ENCODE measurements around the gene CELA3B.
"Not testable (repeated sequence)": the region's sequence is repeated elsewhere in the genome, so short reads cannot be mapped to it uniquely, and the experiment has no call there.

CELA3B gene, protein sequence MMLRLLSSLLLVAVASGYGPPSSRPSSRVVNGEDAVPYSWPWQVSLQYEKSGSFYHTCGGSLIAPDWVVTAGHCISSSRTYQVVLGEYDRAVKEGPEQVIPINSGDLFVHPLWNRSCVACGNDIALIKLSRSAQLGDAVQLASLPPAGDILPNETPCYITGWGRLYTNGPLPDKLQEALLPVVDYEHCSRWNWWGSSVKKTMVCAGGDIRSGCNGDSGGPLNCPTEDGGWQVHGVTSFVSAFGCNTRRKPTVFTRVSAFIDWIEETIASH

DNA sequence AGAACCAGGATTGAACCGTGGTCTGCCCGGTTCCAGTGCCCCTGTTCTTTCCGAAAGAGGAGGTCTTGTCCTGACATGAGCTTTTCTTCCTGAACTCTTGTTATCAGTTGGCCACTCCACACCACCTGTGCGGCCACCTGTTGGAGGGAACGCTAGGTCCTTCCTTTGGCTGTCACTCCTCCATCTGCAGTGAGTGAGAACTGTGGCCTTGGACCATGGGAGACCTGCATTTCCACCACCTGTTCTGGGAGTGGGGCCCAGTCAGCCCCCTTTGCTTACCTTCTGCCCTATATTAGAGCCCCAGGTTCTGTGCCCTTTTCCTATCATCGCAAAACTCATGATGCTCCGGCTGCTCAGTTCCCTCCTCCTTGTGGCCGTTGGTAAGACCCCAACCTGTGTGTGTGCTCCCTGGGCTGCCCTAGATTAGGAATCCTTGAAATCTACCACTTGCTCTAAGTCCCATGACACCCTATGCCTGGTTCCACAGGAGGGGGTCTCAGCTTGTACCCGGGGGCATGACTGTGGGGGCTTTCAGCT is at the start of gene CELA3B:
Gene CELA3B, plus strand, starts transcription at position 320 of the 537 bp plus-strand sequence. Its CDS starts 18 bp downstream, at position 338.
- DNase-seq = not testable (repeated sequence)

DNA sequence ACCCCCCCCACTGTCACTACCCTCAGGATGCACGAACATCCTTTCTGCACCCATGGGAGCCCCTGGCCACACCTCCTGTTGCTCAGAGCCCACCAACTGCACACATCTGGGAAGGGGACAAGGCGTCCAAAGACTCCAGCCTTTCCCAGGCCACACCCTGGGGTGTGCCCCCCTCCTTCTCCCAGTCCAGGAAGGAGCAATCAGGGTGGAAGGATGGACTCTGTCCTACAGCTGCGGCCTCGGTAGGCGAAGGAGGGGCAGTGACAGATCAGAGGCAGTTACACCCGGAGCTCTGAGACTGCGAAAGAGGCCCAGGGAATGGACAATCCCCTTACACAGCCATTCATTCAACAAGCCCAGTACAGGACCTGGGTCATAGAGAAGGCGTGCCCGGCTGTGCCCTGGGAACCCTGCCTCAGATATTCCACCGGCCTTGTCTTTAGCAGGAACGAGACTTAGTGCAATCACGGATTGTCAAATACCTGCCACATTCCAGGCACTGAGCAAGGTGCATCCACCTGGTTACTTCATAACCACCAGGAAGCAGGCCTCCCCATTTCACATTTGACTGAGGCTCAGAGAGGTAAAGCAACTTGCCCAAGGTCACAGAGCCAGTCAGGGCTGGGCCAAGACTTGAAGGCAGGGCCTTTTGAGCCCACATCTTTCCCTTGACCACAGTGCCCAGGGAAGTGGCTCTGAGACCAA is 49.1 kb upstream of the CELA3B start:
- no peak for DNase-seq

DNA sequence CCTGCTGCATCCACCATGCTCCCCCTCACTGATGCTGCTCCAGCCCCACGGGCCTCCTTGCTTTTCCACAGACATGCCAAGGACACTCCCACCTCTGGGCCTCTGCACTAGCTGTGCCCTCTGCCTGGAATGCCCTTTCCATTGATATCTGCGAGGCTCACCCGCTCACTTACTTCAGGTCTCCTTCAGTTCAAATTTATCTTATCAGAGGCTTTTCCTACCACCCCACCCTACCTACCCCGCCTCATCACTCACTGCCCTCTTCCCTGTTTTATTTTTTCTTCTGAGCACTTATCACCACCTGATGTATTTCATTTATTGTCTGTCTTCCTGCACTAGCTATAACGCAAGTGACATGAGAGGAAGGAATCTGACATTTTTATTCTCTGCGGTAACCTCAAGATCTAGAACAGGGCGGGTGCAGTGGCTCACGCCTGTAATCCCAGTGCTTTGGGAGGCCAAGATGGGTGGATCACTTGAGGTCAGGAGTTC is 46.7 kb upstream of the CELA3B start:
- DNase-seq = no peak

DNA sequence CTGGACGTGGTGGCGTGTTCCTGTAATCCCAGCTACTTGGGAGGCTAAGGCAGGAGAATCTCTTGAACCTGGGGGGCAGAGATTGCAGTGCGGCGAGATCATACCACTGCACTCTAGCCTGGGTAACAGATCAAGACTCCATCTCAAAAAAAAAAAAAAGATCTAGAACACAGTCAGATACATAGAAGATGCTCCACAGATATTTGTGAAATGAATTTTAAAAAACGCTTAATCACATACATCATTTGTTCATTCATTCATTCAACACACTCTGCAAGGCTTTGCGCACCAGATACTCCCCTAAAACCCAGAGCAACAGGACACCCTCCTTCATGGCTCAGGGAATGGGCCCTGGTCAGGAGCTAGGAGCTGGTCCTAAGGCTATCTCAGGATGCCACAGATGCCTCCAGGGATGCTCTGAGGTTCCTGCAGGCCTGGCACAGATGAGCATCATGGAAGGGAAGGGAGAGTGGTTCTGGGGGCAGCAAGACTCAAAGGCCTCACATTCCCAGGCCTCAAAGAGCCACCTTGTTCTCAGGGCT is 46.1 kb upstream of the CELA3B start:
- DNase-seq = no peak

DNA sequence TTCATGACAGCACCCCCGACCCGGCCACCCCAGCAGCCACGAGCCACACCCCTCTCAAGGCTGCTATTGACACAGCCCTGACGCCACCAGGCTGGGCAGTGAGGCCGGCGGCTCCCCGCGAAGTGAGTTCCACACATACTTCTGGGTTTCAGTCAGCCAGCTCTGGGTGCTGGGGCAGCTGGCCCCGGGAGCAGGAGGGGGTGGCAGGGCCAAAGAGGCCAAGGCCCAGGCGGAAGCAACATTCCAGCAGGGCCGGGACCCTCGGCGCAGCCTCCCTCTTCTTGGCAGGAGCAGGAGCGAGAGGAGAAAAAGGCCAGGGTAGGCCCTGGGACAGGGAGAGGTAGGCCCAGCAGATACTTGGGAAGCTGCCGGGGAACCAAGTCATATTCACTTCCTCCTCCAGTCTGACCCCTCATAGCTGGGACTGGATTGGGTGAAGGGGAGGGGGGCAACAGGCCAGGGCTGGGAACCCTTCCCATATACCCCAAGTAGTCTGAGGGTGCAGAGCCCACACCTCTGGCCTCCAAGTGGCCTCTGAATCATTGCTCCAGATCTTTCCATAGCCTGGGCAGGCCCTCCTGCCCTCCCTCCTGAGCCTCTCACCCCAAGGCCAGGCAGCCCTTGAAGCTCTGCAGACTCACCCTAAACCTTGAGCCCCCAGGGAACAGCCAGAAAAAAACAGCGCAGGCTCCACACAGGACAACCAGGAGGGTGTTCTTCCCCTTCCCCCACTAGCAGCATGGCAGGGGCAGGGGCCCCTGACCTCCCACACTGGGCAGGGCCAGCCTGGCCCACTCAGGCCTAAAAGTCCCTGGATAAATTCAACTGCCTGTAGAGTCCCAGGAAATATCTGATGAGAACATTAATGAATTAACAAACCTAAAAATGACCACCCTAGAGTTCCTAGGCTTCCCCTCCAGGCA is 45.4 kb upstream of the CELA3B start:
- DNase-seq = peak; percentile 88

DNA sequence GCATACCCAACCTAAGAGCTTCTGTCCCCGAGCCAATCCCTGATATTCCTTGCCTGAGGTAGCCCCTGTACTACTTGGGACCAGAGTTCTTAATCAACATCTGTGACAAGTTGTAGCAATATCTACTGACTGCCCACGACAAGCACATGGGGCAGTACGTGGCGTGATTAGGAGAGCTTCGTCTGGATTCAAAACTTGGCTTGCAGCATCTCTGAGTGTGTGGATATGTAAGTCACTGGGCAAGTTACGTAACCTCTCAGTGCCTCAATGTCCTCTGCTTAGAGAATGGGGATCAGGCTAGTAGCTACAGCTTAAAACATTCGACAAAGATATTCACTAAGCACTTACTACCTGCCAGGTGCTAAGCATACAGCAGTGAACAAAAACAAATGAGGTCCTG is 44.7 kb upstream of the CELA3B start:
- peak; percentile 62 for DNase-seq

DNA sequence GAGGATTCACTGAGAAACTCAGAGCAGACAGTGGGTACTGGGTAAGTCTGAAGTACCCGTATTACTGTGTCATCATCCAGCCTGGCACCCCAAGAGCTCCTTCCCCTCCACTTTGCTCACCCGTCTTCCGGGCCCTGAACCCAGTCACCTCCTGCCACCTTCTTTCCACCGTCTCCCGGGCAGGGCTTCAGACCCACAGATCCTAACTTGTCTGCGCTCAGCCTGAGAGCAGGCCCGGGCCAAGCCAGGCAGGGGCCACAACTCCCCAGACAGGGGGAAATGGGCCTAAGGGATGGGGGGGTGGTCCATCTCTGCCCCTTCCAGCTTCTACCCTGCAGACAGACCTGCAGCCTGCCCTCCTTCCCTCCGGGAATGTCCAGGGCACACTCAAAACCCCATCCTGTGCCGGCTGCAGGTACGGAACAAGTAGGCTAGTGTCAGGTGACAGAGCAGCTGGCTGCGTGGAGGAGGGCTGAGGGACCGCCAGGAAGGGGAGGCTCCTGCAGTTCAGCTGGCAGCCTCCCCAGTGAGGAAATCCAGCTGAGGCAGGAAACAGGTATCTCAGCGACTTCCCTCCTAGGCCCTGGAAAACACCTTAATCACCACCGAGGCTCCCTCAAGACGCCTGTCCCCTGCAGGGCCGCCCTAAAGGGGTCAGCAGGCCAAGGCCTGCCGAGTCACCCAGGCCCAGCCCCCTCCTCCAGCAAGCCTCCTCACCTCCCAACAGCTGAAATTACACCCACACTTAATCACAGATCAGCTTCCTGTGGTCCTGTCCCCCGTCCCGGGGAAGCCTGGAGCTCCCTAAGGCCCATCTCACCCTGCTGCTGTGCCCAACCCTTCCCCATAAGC is 43.2 kb upstream of the CELA3B start:
- DNase-seq = no peak

DNA sequence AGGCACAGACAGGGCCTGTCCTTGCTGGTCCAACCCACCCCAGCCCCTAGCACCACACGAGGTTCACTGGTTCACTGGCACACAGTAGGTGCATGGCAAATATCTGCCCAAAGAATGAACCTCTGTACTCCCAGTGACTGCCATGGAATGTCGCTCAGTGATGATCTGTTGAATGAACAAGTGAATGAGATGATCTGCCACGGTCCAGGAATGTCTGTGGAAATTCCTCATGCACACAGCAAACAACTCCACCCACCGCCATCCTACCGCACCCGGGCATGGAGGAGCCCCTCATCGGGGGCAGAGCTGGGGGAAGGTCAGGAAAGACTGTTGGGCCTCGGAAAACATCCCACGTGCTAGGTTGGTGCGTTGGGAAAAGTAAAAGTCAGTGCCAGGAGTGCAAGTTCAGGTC is 41.4 kb upstream of the CELA3B start:
- no peak for DNase-seq

DNA sequence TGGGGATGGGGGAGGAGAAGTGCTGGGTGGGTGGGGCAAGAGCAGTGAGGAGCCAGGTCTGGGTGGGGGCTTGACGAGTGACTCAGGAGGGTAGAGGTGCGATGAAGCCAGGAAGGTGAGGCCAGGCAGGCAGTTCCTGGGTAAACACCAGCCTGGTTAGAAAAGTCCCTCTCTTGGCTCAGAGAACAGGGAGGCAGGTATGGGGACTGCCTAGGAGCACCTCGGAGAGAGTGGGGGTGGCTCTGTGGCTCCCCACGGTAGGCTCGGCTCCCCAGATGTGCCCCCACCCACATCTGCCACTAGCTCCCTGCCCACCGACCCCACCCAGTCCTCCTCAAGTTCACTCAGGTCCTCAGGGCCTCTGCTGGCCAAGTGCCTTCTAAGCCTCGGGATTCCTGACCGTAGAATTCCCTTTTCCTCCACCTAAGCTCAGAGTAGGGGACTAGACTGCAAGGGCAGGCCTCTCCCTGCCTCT is 40.9 kb upstream of the CELA3B start:
- no peak for DNase-seq

DNA sequence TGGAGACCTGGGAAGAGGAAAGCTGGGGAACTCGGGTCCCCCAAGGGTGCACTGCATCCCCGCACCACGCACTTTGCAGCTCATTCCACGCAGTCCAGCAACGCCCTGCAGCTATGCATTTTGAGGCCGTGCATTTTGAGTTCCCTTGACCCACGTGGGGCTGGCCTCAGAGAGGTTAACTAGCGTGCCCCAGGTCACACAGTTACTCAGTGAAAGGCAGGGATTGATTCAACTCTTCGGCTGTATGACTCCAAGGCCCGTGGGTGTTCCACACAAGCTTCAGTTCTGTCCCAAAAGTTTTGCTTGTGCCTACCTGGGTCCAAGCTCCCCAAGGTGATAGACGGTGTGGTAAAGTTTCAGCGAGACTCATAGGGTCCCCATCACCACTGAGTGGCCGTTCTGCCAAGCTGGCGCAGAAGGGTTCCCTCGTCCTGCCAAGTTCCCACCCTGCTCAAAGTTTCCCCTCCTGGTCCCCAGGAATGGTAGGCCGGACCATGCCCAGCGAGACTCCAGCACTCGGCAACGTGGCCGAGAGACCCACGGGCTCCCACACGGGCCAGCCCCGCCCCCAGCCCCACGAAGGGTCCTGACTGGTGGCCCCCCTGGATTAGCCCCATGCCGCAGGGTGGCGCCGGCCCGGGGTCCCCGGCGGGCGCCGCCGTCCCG is 40.3 kb upstream of the CELA3B start:
- DNase-seq = no peak

DNA sequence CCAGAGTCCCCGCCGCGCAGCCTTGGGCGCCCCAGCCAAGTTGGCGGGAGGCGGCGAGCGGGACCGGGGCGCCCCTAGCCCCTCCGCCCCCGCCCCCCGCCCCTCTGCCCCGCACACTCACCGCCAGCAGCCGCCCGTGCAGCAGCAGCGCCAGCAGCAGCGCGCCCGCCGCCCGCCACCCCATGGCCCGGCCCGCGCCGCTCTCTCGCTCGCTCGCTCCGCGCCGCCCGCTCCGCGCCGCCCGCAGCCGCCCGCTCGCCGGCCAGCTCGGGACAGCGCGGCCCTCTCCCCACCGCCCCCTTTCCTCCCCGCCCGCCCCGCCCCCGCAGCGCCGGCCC is 39.8 kb upstream of the CELA3B start, which contains the start of gene HSPG2:
Gene HSPG2, minus strand, starts transcription at position 277 of the 338 bp plus-strand sequence. Its CDS starts 93 bp downstream, at position 184.
- DNase-seq = no peak

DNA sequence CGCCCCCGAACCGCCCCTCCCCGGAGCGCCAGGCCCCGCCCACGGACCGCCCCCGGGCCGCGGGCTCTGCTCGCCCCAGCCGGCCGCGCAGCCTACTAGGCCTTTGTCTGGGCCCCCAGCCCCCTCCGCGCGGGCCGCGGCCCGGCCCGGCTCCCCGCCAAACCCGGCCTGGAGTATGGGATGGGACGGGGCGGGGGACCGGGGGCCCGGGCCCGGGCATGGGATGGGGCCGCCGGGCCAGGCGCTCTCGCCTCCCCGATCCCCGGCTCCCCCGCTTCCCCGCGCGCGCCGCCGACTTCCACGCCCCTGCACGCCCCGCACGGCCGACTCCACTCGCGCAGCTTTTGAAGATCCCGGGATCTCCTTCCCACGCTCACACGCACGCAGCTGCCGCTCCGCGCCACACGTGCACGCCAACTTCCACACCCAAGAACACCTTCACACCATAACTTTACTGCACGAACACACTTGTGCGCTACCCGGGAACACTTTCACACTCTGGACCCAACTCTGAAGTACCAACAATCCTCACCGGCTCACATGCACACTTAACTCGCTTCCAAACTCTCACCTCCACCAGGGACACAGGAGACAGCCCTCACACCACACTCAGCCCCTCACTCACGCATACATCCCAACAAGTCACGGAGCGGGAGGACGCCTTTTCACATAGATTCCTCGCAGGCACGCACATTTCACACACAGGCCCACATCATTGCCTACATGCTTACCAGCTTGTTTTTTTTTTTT is 39.3 kb upstream of the CELA3B start:
- DNase-seq = peak; percentile 92

DNA sequence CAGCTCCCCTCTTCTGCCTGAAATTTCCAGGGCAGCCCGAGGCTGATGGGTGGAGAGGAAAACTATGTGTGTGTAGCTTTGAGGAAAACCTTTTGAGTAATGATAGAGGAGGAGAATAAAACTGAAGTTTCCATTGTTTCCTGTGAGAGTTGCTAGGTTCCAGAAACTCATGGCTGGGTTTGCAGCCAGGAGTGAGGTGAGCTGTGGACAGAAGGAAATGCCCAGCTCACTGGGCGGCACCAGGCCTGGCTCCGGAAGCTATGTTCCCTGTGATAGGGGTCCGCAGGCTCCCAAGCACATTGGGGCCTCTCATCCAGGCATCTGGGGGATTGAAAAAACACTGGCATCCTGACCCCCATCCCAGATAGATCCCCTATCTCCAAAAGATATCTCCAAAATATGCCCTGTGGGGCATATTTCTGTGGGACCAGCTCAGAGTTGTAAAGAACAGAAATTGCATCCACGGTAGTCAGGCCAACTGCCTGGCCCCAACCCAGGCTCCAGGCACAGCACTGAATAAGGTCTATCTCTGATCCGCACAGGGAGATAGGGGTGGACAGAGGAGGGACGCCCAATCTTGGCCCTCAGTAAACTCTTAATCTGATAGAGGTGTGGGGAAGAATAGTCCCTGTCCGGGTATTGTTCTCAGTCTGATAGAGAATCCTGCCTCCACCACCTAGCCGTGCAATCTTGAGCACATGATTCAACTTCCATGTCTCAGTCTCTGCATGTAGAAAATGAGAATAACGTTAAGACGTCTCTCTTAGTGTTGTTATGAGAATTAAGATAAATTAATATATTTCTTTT is 37.9 kb upstream of the CELA3B start:
- no peak for DNase-seq

DNA sequence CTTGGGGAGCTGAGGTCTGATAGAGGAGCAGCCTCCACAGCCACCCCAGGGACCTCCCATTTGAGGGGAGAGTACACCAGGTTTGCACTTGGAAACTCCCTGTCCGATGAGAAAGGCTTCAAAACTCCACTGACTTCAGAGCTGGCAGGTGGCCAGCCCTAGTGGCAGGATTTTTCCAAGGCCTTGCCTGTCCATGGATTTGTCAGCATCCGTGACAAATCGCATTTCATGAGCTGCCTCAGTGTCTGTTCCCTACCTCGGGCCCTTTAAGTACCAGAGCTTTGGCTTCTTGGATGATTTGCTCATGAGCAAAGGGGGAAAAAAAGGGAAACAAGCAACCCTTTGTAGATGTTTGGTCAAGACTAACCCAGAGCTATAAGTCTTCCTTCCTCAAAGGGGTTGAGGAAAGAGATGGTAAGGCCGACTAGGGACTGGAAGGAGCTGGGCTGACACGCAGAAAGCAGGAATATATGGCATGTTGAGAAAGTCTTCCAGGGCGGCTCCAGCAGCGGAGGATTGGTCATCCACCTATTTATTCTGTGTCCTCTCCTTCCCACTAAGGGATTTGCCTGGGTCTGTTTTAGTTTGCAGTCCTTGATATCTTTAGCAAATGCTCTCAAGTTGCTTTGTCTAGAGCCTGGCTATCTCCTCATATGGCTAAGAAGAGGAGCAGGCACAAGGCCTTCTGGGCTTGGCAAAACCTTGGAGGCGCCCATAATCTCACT is 37.0 kb upstream of the CELA3B start:
- DNase-seq = peak; percentile 98

DNA sequence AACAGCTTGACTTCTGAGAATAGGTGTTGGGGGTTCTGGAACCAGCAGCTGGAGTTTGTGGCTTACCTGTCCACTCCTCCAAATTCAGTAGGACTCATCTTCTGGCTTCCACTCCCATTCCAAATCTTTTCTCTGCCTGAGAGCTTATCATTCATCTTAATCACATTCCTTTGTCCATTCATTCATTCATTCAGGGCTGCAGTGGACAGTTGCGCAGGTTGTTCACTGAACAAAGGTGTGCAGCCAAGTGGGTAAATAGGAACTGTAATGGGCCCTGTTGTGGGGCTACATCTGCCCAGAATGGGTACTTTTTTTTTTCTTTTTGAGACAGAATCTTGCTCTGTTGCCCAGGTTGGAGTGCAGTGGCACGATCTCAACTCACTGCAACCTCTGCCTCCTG is 36.3 kb upstream of the CELA3B start:
- DNase-seq = no peak

DNA sequence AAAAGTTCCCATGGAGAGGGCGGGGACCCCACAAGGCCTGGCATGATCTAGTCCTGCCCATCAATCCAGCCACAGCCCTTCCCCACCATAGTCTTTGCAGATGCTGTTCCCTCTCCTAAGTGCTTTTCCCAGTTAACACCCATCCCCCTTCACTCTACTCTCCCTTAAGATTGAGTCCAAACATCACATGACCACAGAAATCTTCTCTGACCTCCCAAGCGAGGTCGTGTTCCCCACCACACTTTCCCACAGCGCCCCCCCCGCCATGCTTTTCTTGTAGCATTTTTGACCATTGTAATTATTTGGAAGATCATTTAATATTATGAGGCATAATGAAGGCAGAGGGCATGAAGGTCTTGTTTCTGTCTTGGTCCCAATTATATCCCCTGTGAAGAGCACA is 35.5 kb upstream of the CELA3B start:
- DNase-seq = no peak

DNA sequence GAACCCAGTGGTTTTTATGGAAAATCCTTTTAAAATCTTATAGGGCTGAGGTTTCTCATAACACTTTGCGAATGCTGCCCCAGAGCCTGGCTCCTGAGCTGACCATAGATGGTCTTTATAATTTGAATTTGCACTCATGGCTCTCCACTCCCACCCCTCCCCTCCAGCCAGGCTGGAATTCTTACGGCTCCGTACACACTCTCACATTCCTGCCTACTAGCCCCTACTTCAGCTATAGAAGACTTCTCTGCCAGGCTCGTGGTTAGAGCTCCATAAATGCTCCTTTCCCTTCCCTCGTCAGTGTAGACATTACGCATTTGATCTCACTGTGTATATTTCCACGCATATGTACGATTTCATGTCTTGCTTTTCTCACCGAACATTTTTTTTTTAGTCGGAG is 34.4 kb upstream of the CELA3B start:
- DNase-seq = no peak

DNA sequence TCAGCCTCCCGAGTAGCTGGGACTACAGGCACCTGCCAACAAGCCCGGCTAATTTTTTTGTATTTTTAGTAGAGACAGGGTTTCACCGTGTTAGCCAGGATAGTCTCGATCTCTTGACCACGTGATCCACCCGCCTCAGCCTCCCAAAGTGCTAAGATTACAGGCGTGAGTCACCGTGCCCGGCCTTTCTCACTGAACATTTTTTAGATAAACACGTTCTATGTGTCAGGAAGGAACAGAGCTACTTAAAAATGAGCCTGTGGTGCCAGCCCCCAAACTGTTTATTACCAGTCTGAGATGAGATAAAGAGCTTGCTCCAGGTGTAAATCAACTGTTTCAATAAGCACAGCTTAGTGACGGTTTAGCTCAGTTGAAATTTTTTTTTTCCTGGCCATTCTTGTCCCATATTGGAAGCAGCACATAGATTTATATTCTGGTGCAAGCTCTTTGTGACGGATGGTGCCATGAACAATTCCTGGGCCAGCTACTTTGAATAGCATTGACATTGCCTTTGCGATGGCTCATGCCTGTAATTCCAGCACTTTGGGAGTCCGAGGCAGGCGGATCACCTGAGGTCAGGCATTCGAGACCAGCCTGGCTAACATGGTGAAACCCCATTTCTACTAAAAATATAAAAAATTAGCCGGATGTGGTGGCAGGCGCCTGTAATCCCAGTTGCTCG is 33.7 kb upstream of the CELA3B start:
- peak; percentile 59 for DNase-seq
